Trophoblast cell (in vitro differentiated cells and primary cell): ENCODE data around the gene ZNF598.

Experiments used
- DNase-seq, 2 donors: peaks; one replicate each; pipeline ENCODE4 v3.0.0-alpha.2; 2016
- H2AFZ ChIP-seq: 2 replicates; pipeline ENCODE4 v1.6.1; 2013; ENCODE audit warnings: low read length, moderate library complexity, mild to moderate bottlenecking; ENCODE audit not compliant: insufficient read depth, poor library complexity
- H2AK5ac ChIP-seq: 2 replicates; pipeline ENCODE4 v1.6.1; 2013; ENCODE audit warnings: mild to moderate bottlenecking, low read length
- H2BK120ac ChIP-seq: 2 replicates; pipeline ENCODE4 v1.6.1; 2013; ENCODE audit warnings: low read length, mild to moderate bottlenecking, moderate library complexity; ENCODE audit not compliant: insufficient read depth, poor library complexity
- H2BK12ac ChIP-seq: 2 replicates; pipeline ENCODE4 v1.6.1; 2013; ENCODE audit warnings: mild to moderate bottlenecking, low read length, moderate library complexity
- H2BK5ac ChIP-seq: 2 replicates; pipeline ENCODE4 v1.6.1; 2013; ENCODE audit warnings: low read length, low read depth, moderate library complexity, mild to moderate bottlenecking; ENCODE audit not compliant: poor library complexity
- H3K14ac ChIP-seq: 2 replicates; pipeline ENCODE4 v1.6.1; 2013; ENCODE audit warnings: mild to moderate bottlenecking, low read length
- H3K18ac ChIP-seq: 2 replicates; pipeline ENCODE4 v1.6.1; 2013; ENCODE audit warnings: mild to moderate bottlenecking, low read length
- H3K23ac ChIP-seq: 2 replicates; pipeline ENCODE4 v1.6.1; 2013; ENCODE audit warnings: low read length
- H3K27ac ChIP-seq: 2 replicates; pipeline ENCODE4 v1.5.1; 2013; ENCODE audit warnings: low read depth, mild to moderate bottlenecking, inconsistent platforms, low read length, moderate library complexity
- H3K27me3 ChIP-seq: 2 replicates; pipeline ENCODE4 v1.6.1; 2013; ENCODE audit warnings: inconsistent platforms, mild to moderate bottlenecking, low read length, moderate library complexity; ENCODE audit not compliant: insufficient read depth
- H3K36me3 ChIP-seq, 2 experiments: 1 replicate in 1 of 2; 2 replicates in 1 of 2; pipeline ENCODE4 v1.6.1; 2013; ENCODE audit warnings: low read length in 2 of 2, mild to moderate bottlenecking in 2 of 2, moderate library complexity in 1 of 2; ENCODE audit not compliant: insufficient read depth in 2 of 2, control insufficient read depth in 1 of 2
- H3K4ac ChIP-seq: 2 replicates; pipeline ENCODE4 v1.6.1; 2013; ENCODE audit warnings: low read depth, mild to moderate bottlenecking, low read length, moderate library complexity
- H3K4me1 ChIP-seq, 2 experiments: 1 replicate in 1 of 2; 2 replicates in 1 of 2; pipeline ENCODE4 v1.6.1; 2013; ENCODE audit warnings: low read length in 2 of 2, mild to moderate bottlenecking in 2 of 2, moderate library complexity in 1 of 2; ENCODE audit not compliant: insufficient read depth in 2 of 2, control insufficient read depth in 1 of 2
- H3K4me2 ChIP-seq: 2 replicates; pipeline ENCODE4 v1.6.1; 2013; ENCODE audit warnings: inconsistent platforms, mild to moderate bottlenecking, low read length, moderate library complexity
- H3K4me3 ChIP-seq: 2 replicates; pipeline ENCODE4 v1.5.1; 2013; ENCODE audit warnings: mild to moderate bottlenecking, low read depth, low read length, inconsistent platforms
- H3K79me1 ChIP-seq: one replicate; pipeline ENCODE4 v1.6.1; 2013; ENCODE audit warnings: low read length
- H3K79me2 ChIP-seq: 2 replicates; pipeline ENCODE4 v1.6.1; 2013; ENCODE audit warnings: low read length, mild to moderate bottlenecking; ENCODE audit not compliant: control insufficient read depth, insufficient read depth, poor library complexity
- H3K9ac ChIP-seq: 2 replicates; pipeline ENCODE4 v1.6.1; 2013; ENCODE audit warnings: mild to moderate bottlenecking, low read length
- H3K9me3 ChIP-seq: 2 replicates; pipeline ENCODE4 v1.6.1; 2013; ENCODE audit warnings: low read depth, mild to moderate bottlenecking, control low read depth, inconsistent platforms, low read length; ENCODE audit not compliant: insufficient read depth
- H4K12ac ChIP-seq: 2 replicates; pipeline ENCODE4 v1.6.1; 2013; ENCODE audit warnings: low read depth, mild to moderate bottlenecking, low read length, moderate library complexity
- H4K8ac ChIP-seq: 2 replicates; pipeline ENCODE4 v1.6.1; 2013; ENCODE audit warnings: low read depth, mild to moderate bottlenecking, low read length, moderate library complexity
- H4K91ac ChIP-seq: one replicate; pipeline ENCODE4 v1.6.1; 2013; ENCODE audit warnings: low read depth, mild to moderate bottlenecking, low read length, moderate library complexity
- WGBS: extraction: QIAGEN DNeasy Blood & Tissue Kit; methylation state at CpG from one replicate; pipeline ENCODE4 v1.1.7; 2013; ENCODE audit warnings: missing lambda C conversion rate; ENCODE audit not compliant: insufficient read length, insufficient coverage; ENCODE audit errors: extremely low coverage; 5-methylcytosine and 5-hydroxymethylcytosine counted together

ZNF598 gene

GRCh38 chr16:2045965-2046892 lies 36.6 kb upstream of the ZNF598 start:
- peaks cover 3% of the 10 kb centered on the region for H3K79me1 ChIP-seq
- no peak overlapping the region for H3K14ac ChIP-seq
- H2AFZ ChIP-seq = no peak overlapping the region
- H2BK5ac ChIP-seq = no peak overlapping the region
- no peak overlapping the region for H3K27ac ChIP-seq
- H3K27me3 ChIP-seq = no peaks in the 10 kb centered on the region
- no peak overlapping the region for H2BK12ac ChIP-seq
- no peak overlapping the region for H3K4ac ChIP-seq
- peaks cover 11% of the 10 kb centered on the region in 2 experiments for H3K4me1 ChIP-seq
- WGBS = no CpG with 5 or more reads among the region's 21 CpGs
- H2AK5ac ChIP-seq = no peak overlapping the region
- H3K4me2 ChIP-seq = no peak overlapping the region
- H4K8ac ChIP-seq = no peak overlapping the region
- no peak overlapping the region for H3K4me3 ChIP-seq
- peaks cover 3% of the 10 kb centered on the region for H3K9me3 ChIP-seq
- H3K18ac ChIP-seq = no peak overlapping the region
- no peaks in the 10 kb centered on the region for H3K79me2 ChIP-seq
- H3K9ac ChIP-seq = no peak overlapping the region
- no peak for DNase-seq
- H4K12ac ChIP-seq = no peak overlapping the region
- no peak overlapping the region for H2BK120ac ChIP-seq
- no peak overlapping the region for H4K91ac ChIP-seq
- H3K36me3 ChIP-seq = peaks cover 4 to 5% of the 10 kb centered on the region in 2 experiments
- H3K23ac ChIP-seq = no peak overlapping the region

- Histone ChIP-seq H2BK120ac (no peak overlapping the region), H3K79me2 (no peaks in the 10 kb centered on the region), H2BK5ac (no peak overlapping the region), H3K23ac (no peak overlapping the region), H3K27ac (no peak overlapping the region), H3K9me3 (peaks cover 3% of the 10 kb centered on the region), H3K4ac (no peak overlapping the region), H4K91ac (no peak overlapping the region), H3K9ac (no peak overlapping the region), H3K4me1 (peaks cover 11% of the 10 kb centered on the region in 2 experiments), H4K8ac (no peak overlapping the region), H2BK12ac (no peak overlapping the region), H3K36me3 (no peaks in the 10 kb centered on the region), H3K18ac (no peak overlapping the region), H3K4me3 (no peak overlapping the region), H3K27me3 (no peaks in the 10 kb centered on the region), H2AK5ac (no peak overlapping the region), H3K4me2 (no peak overlapping the region), H3K14ac (no peak overlapping the region), H3K79me1 (peaks cover 3% of the 10 kb centered on the region), H2AFZ (no peak overlapping the region), H4K12ac (no peak overlapping the region)
- DNase-seq = no peak
- no CpG with 5 or more reads among the region's 22 CpGs for WGBS
Measured at GRCh38 chr16:2044541-2044940, 34.9 kb upstream of the ZNF598 start.

- no peak overlapping the region for H3K14ac ChIP-seq
- no peak overlapping the region for H2AK5ac ChIP-seq
- peaks cover 11% of the 10 kb centered on the region in 2 experiments for H3K4me1 ChIP-seq
- H2BK5ac ChIP-seq = no peak overlapping the region
- no peak overlapping the region for H3K4ac ChIP-seq
- no peaks in the 10 kb centered on the region for H3K27me3 ChIP-seq
- H2AFZ ChIP-seq = no peak overlapping the region
- no peak overlapping the region for H3K4me3 ChIP-seq
- no peak overlapping the region for H2BK120ac ChIP-seq
- H3K79me2 ChIP-seq = no peaks in the 10 kb centered on the region
- H4K8ac ChIP-seq = no peak overlapping the region
- DNase-seq = no peak
- no peak overlapping the region for H2BK12ac ChIP-seq
- peaks cover 3% of the 10 kb centered on the region for H3K9me3 ChIP-seq
- H3K18ac ChIP-seq = no peak overlapping the region
- no peak overlapping the region for H4K91ac ChIP-seq
- no peak overlapping the region for H3K27ac ChIP-seq
- peaks cover 0 to under 1% of the 10 kb centered on the region in 2 experiments for H3K36me3 ChIP-seq
- H3K9ac ChIP-seq = no peak overlapping the region
- H3K23ac ChIP-seq = no peak overlapping the region
- no CpG with 5 or more reads among the region's 26 CpGs for WGBS
- no peak overlapping the region for H3K4me2 ChIP-seq
- no peak overlapping the region for H4K12ac ChIP-seq
- peaks cover 3% of the 10 kb centered on the region for H3K79me1 ChIP-seq
Measured at GRCh38 chr16:2043667-2044451, 34.2 kb upstream of the ZNF598 start.

- Histone ChIP-seq H3K27ac (no peak overlapping the region), H3K4me2 (no peak overlapping the region), H3K4me1 (peaks cover 5% of the 10 kb centered on the region in 2 experiments), H4K8ac (no peak overlapping the region), H3K18ac (no peak overlapping the region), H2AFZ (no peak overlapping the region), H3K4me3 (no peak overlapping the region), H3K9me3 (peaks cover 3% of the 10 kb centered on the region), H4K91ac (no peak overlapping the region), H2AK5ac (no peak overlapping the region), H3K23ac (no peak overlapping the region), H2BK120ac (no peak overlapping the region), H3K4ac (no peak overlapping the region), H3K9ac (no peak overlapping the region), H2BK5ac (no peak overlapping the region), H2BK12ac (no peak overlapping the region), H4K12ac (no peak overlapping the region), H3K36me3 (peaks cover 3 to 4% of the 10 kb centered on the region in 2 experiments), H3K27me3 (no peaks in the 10 kb centered on the region), H3K14ac (no peak overlapping the region), H3K79me2 (no peaks in the 10 kb centered on the region), H3K79me1 (peaks cover 3% of the 10 kb centered on the region)
- WGBS = no CpG with 5 or more reads among the region's 11 CpGs
- peak in 1 of 2 donors; percentile 14 for DNase-seq
Measured at GRCh38 chr16:2042986-2043666, 33.5 kb upstream of the ZNF598 start.
